ENCODE results near the gene FUT6.
"Not testable (repeated sequence)": the region's sequence is repeated elsewhere in the genome, so short reads cannot be mapped to it uniquely, and the experiment has no call there.

FUT6 gene

DNA sequence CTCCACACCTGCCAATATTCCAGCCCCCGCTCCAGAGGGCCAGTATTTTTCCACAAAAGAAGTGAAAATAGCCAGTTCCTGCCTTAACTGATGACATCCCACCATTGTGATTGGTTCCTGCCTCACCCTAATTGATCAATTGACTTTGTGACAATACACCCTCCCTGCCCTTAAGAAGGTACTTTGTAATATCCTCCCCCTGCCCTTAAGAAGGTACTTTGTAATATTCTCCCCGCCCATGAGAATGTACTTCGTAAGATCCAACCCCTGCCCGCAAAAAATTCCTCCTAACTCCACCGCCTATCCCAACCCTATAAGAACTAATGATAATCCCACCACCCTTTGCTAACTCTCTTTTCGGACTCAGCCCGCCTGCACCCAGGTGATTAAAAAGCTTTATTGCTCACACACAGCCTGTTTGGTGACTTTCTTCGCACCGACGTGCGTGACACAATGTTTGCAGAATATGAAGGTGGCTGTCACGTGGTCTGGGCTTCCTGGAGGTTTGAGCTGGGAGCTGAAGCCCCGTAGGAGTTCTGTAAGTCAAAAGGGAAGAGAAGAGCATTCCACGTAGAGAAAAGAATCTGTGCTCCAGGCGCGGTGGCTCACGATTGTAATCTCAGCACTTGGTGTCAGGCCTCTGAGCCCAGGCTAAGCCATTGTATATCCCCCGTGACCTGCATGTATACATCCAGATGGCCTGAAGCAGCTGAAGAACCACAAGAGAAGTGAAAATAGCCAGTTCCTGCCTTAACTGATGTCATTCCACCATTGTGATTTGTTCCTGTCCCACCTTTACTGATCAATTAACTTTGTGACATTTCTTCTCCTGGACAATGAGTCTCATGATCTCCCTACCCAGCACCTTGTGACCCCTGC is 17.9 kb upstream of the FUT6 start:
- no peak for DNase-seq

DNA sequence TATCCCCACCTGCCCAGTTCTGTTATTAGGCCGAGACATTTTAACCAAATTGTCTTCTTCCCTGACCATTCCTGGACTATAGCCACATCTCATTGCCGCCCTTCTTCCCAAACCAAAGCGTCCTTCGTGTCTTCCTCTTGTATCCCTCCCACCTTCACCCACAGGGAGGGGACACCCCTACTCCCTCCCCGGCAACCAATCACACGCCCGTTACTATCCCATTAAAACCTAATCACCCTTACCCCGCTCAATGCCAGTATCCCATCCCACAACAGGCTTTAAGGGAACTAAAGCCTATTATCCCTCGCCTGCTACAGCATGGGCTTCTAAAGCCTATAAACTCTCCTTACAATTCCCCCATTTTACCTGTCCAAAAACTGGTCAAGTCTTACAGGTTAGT is 15.6 kb upstream of the FUT6 start:
- not testable (repeated sequence) for DNase-seq

DNA sequence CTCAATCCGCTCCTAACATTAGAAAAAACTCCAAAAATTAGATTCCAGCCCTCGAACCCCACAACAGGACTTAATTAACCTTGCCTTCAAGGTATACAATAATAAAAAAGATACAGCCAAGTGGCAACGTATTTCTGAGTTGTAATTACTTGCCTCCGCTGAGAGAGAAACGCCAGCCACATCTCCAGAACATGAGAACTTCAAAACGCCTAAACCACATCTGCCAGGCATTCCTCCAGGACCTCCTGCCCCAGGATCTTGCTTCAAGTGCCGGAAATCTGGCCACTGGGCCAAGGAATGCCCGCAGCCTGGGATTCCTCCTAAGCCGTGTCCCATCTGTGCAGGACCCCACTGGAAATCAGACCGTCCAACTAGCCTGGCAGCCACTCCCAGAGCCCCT is 14.6 kb upstream of the FUT6 start:
- not testable (repeated sequence) for DNase-seq

DNA sequence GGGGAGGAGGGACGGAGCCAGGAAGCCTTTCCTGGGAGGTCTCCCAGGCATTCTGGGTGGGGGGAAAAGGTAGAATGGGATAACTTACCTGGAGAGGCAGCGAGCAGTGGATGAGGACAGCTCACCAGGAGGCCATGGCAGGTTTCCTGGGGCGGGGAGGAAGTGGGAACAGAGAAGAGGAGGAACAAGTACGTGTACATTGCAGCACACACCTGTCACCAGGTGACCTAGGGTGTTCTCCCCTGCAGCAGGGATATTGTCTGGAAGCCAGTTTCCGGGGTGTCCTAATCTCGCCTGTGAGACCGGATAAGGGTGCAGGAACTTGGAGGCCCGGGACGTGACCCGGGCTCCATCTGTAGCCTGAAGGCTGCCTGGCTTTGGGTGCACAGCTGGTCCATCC is 11.8 kb upstream of the FUT6 start, which contains the start of gene FUT3:
Gene FUT3 (minus strand): TSS at position 148 of the 400 bp plus-strand sequence.
- no peak for DNase-seq

DNA sequence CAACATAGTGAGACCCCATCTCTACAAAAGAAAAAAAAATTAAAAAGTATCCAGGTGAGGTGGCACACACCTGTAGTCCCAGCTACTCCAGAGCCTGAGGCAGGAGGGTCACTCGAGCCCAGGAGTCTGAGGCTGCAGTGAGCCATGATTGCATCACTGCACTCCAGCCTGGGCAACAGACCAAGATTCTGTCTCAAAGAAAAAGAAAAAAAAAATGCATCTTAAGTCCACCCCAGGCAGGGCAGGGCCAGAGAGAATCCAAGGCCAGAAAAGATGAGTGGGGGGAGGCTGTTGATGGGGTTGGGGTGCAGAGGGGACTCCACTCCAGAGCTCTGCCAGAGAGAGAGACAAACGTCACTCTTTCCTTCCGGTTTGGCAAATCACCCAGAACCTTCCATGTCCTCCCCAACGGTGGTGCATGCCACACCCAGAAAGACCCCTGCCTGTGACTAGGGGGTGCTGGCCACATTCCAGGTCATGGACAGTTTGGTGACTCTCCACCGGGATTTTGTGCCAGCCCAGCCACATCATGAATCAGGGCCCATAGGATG is 11.3 kb upstream of the FUT6 start:
- DNase-seq = no peak

DNA sequence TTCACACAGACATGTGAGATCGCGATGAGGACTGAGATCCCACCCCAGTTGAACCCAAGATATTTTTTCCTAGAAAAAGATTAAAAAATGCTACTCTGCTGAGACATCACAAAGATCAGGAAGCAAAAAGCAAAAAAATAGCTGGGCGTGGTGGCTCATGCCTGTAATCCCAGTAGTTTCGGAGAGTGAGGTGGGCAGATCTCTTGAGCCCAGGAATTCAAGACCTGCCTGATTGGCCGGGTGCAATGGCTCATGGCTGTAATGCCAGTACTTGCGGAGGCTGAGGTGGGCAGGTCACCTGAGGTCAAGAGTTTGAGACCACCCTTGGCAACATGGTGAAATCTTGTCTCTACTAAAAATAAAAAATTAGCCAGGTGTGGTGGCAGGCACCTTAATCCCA is 10.7 kb upstream of the FUT6 start:
- DNase-seq = no peak

DNA sequence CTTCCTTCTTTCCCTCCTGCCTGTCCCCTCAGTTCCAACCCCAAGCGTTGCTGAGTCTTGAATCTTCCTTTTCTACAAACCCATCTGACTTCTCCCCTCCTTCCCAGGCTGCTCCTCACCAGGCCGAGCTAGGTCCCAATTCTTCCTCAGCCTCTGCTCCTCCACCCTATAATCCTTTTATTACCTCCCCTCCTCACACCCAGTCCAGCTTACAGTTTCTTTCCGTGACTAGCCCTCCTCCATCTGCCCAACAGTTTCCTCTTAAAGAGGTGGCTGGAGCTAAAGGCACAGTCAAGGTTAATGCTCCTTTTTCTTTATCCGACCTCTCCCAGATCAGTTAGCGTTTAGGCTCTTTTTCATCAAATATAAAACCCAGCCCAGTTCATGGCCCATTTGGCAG is 9.1 kb upstream of the FUT6 start:
- DNase-seq = not testable (repeated sequence)

DNA sequence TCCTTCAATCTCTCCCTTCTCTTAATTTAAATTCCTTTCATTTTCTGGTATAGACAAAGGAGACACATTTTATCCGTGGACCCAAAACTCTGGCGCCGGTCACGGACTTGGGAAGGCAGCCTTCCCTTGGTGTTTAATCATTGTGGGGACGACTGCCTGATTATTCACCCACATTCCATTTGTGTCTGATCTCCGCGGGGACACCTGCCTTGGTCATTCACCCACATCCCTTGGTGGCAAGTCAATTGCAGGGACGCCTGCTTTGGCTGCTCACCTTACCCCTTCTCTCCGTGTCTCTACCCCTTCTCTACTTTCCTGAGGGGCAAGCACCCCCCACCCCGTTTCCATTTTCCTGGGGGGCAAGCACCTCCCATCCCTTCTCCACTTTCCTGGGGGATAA is 8.3 kb upstream of the FUT6 start:
- DNase-seq = not testable (repeated sequence)

DNA sequence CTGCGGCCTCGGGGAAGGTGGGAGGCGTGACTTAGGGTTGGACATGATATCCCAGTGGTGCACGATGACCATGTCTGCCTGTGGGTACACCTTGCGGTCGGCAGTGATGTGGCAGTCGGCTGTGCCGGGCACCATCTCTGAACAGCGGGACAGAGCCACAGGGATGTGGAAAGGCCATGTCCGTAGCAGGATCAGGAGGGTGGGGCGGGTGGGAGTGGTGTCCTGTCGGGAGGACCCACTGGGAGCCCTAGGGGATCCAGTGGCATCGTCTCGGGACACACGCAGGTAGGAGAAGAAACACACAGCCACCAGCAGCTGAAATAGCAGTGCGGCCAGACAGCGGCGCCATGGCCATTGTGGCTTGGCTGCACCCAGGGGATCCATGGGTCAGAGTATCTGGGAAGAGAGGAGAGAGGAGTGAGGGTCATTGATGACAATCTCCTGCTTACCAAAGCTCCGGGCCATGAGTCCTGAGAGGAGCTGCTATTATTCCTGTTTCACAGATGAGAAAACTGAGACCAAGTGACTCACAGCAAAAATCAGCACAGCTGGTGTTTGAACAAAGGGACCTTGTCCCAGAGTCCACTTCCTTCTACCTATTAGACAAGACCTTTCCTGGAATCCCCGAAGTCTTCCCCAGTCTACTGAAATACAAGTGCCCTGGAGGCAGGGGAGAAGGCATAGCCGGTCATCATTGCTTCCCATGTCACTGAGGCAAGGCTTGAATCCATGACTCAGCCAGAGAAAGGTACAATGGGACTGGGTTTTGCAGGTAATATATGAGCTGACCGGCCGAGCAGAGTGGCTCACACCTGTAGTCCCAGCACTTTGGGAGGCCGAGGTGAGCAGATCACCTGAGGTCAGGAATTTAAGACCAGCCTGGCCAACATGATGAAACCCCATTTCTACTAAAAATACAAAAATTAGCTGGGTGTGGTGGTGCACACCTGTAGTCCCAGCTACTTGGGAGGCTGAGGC is 5.2 kb upstream of the FUT6 start:
- no peak for DNase-seq

DNA sequence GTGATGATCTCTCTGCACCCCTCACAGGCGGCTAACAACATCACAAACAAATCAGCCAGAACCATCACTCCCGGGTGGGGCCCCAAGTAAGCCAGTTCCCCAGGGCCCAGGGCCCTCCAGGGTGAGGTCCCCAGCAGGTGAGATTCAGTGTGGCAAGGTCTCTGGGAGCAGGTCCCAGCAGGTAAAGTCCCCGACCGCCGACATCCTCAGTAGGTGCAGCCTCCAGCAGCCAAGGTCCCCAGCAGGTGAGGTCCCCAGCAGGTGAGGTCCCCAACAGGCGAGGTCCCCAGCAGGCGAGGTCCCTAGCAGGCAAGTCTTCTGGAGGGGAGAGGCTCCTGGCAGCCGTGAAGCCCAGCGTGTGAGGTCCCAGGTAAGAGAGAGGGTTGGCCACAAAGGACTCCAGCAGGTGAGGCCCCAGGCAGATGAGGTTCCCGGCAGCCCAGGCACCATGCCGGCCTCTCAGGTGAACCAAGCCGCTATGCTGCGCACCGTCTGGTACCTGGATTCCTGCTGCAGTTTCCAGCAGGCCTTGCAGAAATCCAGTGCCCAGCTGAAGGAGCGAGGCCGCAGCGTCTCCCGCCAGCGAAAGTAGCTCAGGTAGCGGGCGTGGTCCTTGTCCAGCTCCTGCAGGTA is 3.9 kb upstream of the FUT6 start:
- DNase-seq = no peak

DNA sequence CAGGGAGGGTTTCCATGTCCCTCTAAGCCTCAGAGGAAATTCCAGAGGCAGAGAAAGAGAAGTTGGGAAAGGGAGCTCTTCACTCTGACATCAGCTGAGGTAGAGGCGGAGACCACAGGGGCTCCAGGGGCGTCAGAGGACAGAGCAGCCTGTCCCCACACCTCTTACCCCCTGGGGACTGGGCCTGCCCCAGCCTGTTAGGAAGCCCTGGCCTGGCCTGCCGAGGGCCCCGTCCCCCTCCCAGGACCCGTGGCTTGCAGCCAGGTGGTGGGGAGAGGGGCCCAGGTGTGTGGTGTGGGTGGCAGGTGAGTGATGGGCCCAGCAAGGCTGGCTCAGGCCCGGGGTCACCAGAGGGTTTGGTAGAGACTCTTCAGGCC is 2.2 kb upstream of the FUT6 start:
- DNase-seq = not testable (repeated sequence)

DNA sequence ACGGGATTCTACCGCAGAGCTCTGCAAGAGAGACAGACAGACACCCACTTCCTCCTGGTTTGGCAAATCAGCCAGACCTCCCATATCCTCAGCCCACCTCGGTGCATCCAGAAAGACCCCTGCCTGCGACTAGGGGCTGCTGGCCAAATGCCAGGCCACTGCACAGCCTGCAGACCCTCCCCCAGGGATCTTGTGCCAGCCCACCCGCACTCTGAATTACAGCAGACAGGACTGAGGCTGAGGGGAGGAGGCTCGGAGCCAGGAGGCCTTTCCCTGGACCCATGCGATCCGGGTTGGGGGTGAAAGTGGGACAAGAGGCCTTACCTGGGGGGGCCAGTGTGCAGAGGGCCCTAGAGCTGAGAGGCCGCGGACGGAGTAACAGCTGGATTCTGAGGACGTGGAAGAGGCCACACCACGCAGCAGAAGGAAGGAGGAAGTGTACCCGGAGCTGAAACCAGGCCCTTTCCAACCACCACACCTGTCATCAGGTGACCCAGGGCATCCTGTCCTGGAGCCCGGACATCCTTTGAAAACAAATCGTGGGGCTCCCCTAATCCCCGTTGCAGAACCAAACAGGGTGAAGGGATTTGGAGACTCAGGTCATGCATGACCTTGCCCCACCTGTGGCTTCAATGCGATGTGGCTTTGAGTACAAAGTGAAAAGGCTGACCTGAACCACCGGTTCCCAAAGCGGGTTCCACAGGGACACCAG is 993 bp downstream of the FUT6 start:
- no peak for DNase-seq

DNA sequence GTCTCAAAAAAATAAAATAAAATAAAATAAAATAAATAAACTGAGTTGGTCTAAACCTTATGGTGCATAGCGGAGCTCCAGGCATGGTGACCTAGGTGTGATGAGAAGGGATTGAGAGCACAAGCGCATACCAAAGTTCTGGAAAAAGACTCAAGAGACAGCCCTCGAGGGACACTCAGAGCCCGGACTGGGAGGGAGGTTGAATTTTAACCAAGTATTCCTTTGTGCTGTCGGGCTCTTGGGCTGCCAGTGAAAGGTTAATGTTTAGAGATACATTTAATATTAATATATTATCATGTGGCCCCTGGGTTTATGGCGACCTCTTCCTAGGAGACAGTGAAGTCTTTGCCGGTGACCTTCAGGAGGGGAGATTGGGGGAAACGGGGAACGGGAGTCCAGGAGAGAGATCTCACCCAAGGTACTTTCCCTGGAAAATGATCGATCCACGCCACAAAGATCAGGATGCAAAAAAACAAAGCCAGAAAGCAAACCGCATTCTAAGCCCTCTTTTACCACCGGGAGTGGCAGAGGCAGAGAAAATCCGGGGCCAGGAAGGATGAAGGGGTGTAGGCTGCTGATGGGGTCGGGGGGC is 1.6 kb downstream of the FUT6 start:
- no peak for DNase-seq

DNA sequence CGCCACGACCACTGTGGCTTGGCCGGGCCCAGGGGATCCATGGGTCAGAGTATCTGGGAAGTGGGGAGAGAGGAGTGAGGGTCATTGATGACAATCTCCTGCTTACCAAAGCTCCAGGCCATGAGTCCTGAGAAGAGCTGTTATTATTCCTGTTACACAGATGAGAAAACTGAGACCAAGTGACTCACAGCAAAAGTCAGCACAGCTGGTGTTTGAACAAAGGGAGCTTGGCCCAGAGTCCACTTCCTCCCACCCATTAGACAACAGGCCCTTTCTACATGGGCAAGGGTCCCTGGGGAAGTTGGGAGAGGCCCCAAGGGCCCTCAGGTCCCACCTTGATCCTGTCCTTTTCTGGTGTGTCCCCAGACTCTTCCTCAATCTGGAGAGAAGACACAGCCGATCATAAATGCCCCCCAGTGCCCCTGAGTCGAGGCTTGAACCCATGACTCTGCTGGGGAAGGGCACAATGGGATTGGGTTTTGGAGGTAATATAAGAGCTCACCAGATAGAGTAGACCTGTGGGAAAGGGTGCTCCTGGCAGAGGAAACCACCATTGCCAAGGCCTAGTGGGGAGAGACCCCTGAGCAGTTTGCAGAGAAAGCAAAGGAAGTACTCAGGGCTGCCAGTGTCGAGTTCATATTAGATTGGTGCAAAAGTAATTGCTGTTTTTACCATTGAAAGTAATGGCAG is 6.8 kb downstream of the FUT6 start:
- no peak for DNase-seq

DNA sequence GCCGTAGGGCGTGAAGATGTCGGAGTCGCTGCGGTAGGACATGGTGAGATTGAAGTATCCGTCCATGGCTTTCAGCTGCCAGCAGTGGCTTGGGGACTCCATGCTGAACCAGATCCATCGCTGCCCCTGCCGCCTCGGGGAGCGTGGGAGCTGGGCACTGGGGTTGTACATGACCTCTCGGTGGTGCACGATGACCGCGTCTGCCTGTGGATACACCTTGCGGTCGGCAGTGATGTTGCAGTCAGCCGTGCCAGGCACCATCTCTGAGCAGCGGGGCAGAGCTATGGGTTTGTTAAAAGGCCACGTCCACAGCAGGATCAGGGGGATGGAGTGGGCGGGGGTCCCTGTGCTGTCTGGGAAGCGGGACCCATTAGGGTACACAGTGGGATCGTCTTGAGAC is 7.4 kb downstream of the FUT6 start:
- DNase-seq = no peak

DNA sequence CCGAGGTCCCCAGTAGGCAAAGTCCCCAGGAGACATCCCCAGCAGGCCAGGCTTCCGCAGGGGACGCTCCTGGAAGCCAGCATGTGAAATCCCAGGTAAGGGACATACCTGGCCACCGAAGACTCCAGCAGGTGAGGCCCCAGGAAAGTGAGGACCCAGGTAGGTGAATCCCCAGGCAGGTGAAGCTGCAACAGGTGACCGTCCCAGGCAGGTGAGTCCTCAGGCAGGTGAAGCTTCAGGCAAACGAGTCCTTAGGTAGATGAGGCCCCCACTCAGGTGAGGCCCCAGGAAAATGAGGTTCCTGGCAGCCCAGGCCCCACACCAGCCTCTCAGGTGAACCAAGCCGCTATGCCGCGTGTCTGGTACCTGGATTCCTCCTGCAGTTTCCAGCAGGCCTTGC is 8.3 kb downstream of the FUT6 start:
- no peak for DNase-seq

DNA sequence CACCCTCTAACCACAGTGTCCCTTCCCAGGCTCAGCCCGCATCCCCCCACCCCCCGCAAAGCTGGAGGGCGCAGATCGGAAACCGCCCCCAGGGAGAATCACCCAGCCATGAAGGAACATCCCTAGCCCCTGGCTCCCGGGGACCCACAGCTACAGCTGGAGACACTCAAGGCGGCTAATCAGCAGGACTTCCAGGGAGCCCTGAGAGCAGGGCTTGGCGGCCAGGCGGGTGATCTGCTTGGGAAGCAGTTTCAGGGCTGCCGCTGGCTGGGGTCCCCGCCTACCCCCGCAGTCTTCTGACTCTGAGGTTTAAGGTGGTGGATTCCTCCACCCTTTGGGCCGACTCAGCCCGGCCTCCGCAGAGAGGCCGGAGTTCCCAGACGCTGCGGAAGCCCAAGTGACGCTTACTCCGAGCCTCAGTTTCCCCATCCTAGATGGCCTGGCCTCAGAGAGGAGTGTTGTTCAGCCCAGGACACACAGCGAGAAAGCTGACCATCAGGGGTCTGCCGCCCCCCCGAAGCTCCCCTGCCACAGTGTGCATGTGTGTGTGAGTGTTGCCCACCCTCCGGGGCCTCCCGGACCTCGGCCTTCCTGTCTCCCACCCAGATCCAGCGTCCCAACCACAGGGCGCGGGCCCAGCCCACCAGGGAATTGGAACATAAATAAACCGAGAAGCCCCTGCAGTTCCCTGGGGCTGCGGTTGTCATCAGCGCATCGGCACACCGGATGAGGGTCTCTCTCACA is 9.8 kb downstream of the FUT6 start:
- DNase-seq = no peak

DNA sequence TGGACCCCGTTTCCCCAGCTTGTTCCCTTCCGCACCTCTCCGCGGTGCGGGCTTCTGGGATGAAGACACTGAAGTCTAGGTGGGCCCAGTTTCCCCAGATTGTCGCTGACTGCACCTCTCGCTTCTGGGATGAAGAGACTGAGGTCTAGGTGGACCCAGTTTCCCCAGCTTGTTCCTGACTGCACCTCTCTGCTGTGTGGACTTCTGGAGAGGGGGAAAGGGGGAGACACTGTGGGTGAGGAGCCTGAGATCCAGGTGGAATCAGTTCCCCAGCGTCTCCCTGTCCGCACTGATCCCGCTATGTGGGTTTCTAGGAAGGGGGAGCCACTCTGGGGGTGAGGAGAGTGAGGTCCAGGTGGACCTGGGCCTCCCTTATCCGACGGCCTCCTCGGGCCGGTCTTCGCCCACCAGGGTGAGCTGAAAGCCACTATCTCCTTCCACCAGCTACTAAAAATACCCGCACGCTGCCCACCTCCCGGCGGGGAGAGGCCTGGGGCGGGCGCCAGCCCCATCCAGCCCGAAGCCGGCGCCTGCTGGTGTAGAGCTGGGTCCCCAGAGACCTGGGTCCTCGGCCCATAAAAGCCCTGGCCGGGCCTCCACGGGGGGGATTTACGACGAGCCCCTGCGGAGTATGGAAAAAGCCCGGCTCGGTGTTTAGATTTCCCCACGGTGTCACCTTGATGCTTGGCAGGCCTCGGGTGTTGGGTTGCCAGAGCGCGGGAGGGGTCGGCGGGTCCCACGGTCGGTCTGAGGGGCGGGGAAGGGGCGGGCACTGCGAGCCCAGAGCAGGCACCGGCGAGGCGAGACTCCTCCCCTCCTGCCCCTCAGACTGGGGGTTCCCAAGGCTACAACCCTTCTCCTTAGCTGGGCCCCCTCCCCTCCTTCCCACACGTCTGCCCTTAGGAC is 10.6 kb downstream of the FUT6 start:
- peak; percentile 22 for DNase-seq

DNA sequence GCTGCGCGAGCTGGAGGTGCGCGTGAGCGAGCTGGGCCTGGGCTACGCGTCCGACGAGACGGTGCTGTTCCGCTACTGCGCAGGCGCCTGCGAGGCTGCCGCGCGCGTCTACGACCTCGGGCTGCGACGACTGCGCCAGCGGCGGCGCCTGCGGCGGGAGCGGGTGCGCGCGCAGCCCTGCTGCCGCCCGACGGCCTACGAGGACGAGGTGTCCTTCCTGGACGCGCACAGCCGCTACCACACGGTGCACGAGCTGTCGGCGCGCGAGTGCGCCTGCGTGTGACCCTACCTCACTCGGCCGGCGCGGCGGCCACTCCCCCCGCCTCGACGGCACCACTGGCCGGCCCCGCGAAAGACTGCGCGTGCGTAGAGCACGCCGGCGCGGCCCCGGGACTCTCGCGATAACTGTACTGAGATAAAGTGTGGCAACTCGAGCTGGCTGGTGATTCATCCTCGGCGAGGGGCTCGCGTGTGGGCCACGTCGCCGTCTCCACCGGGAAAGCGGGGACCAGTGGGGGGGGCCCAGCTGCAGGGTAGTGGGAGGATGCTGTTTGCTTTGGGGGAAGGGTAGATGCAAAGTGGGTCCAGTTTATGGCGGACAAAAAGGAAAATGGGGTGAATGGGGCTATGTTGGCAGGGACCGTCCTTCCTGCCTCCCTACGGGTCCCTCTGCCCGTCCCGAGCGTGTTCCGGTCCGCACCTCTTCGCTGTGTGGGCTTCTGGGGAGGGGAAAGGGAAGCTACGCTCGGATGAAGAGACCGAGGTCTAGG is 11.4 kb downstream of the FUT6 start:
- DNase-seq = peak; percentile 81
